ENCODE data around the gene MYB. TPM values are rescaled to one million over a fixed set of nuclear protein-coding genes. Genes with fewer than 3 reads are reported as not detected.

The MYB gene
- total RNA-seq, 1 experiment from 2014 or later, result 6.4 TPM

DNA sequence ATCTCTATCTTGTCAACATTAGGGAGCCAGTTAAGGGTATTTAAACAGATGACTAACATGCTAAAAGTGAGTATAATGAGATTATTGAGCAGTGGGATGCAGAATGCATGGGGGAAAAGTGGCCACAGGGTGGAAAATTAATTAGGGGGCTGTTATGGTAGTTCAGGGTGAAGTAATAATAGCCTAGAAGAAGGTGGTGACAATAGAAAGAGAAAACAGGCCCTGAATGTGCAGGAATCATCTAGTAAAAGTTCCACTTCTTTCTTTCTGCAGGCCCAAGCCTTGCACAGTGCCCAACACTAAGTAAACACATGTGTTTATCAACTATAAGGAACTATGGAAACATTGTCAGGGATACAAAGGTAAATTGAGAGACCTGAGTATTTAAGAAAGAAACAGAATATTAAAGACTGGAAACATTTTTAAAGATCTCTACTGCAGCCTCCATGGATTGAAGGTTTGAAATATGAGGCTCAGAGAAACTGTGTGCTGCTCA, 7.1 kb upstream of the MYB start:
- Histone ChIP-seq H3K27me3 (no peaks in the 10 kb centered on the region), H3K27ac (no peak overlapping the region), H3K9me3 (replicated peaks) (no peaks in the 10 kb centered on the region), H3K36me3 (no peaks in the 10 kb centered on the region), H3K4me3 (no peak overlapping the region), H3K4me1 (no peaks in the 10 kb centered on the region)
- no peak for DNase-seq

DNA sequence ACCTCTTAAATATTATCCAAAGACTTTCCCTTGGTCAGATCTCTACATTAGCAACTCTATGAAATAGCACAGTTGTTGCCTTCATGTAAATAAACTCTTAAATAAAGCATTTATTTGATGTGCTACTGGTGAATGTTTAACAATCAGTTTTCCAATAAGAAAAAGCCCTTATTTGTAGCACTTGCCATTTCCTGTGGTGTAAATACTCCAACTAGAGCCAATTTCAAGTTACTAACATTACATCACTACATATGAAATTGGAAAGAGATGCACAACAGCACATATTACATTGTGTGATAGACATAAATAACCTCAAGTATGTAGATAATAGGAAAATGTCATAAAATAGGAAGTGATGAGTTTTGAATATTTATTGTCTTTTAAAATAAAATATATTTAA, 5.0 kb upstream of the MYB start:
- Histone ChIP-seq H3K4me3 (no peak overlapping the region), H3K27ac (no peak overlapping the region), H3K36me3 (no peaks in the 10 kb centered on the region; the same call in 1 of the 2 replicates)

GRCh38 chr6:135176464-135176863, 4.6 kb upstream of the MYB start:
- DNase-seq, result no peak
- H3K27ac ChIP-seq, result no peak overlapping the region

More for the DNA sequence above, 5.0 kb upstream of the MYB start:
- Histone ChIP-seq H3K4me1 (no peaks in the 10 kb centered on the region), H3K9me3 (replicated peaks) (no peaks in the 10 kb centered on the region), H3K27me3 (no peaks in the 10 kb centered on the region; the same call in 1 of the 2 replicates)
- no peak for DNase-seq

DNA sequence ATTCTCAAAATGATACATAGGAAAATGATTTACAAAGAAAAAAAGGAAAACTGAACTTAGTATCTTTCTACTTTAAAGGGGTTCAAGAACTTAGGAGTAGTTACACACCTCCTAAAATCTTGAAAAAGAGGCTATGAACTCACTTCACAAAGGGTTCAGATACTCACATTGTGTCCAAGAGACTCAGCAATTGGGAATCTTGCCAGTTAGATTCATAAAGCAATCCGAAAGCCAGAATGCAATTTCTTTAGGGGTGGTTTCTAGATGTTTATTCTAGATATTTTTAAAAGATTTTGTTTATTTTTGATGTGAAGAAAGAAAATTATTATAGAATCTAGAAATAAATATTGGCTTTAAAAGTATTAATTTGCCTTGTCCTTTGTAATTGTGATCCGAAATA, 1.7 kb upstream of the MYB start:
- H3K36me3 ChIP-seq, result no peaks in the 10 kb centered on the region; the same call in 1 of the 2 replicates
- DNase-seq, result no peak
- H3K27me3 ChIP-seq, result no peaks in the 10 kb centered on the region; the same call in 1 of the 2 replicates
- H3K4me1 ChIP-seq, result no peaks in the 10 kb centered on the region; the same call in 1 of the 2 replicates
- no peak overlapping the region for H3K4me3 ChIP-seq
- H3K27ac ChIP-seq, result no peak overlapping the region
- no peaks in the 10 kb centered on the region for H3K9me3 ChIP-seq (replicated peaks)

More at GRCh38 chr6:135176464-135176863, 4.6 kb upstream of the MYB start:
- Histone ChIP-seq H3K36me3 (no peaks in the 10 kb centered on the region; the same call in 1 of the 2 replicates), H3K9me3 (replicated peaks) (no peaks in the 10 kb centered on the region), H3K27me3 (no peaks in the 10 kb centered on the region; the same call in 1 of the 2 replicates), H3K4me1 (no peaks in the 10 kb centered on the region), H3K4me3 (no peak overlapping the region)

- DNase-seq, result no peak
- H3K4me3 ChIP-seq, result peak overlapping the region; percentile 81
Observed at GRCh38 chr6:135179920-135180541, 1.1 kb upstream of the MYB start.

DNA sequence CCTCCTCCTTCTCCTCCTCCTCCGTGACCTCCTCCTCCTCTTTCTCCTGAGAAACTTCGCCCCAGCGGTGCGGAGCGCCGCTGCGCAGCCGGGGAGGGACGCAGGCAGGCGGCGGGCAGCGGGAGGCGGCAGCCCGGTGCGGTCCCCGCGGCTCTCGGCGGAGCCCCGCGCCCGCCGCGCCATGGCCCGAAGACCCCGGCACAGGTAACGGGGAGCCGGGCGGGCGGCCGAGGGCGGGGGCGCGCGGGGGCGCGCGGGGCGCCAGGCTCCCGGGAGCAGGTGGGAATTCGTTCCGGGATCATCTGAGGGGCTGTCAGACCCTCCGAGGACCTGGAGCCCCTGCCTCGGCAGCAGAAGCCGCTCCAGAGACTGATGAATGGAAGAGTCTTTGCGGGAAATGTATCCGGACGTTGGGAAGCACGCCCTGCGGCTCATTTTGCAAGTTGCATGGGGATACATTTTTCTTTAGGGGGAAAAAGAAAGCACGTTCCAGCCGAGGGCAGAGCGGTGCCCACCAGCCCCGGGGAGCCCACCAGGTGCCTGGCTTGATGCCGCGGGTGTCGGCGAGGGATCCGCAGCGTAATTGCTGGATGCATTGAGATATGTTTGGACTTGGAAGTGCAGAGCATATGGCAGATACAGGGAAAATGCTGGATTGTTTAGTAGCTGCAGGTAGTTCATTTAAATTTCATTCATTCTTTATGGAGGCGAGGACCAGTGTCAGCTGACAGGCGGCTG, 394 bp downstream of the MYB start:
- Histone ChIP-seq H3K27me3 (no peaks in the 10 kb centered on the region; the same call in 1 of the 2 replicates), H3K36me3 (no peaks in the 10 kb centered on the region; the same call in 1 of the 2 replicates), H3K9me3 (replicated peaks) (no peaks in the 10 kb centered on the region), H3K4me1 (no peaks in the 10 kb centered on the region; the same call in 1 of the 2 replicates), H3K4me3 (peak overlapping the region; percentile 81), H3K27ac (peak overlapping the region; percentile 45; the same call in 1 of the 2 replicates)
- peak; percentile 41 to 60 for DNase-seq

More at GRCh38 chr6:135179920-135180541, 1.1 kb upstream of the MYB start:
- no peaks in the 10 kb centered on the region for H3K9me3 ChIP-seq (replicated peaks)
- no peaks in the 10 kb centered on the region; the same call in 1 of the 2 replicates for H3K4me1 ChIP-seq
- no peaks in the 10 kb centered on the region; the same call in 1 of the 2 replicates for H3K27me3 ChIP-seq
- H3K36me3 ChIP-seq, result no peaks in the 10 kb centered on the region; the same call in 1 of the 2 replicates
- no peak overlapping the region for H3K27ac ChIP-seq

GRCh38 chr6:135182071-135183001, 1.2 kb downstream of the MYB start:
- H3K36me3 ChIP-seq, result no peaks in the 10 kb centered on the region; the same call in 1 of the 2 replicates
- H3K27ac ChIP-seq, result peak overlapping the region; percentile 19; the same call in 1 of the 2 replicates
- peak; percentile 26 to 44 for DNase-seq
- no peaks in the 10 kb centered on the region for H3K9me3 ChIP-seq (replicated peaks)
- H3K27me3 ChIP-seq, result no peaks in the 10 kb centered on the region; the same call in 1 of the 2 replicates
- H3K4me1 ChIP-seq, result no peaks in the 10 kb centered on the region; the same call in 1 of the 2 replicates
- peak overlapping the region; percentile 81 for H3K4me3 ChIP-seq

GRCh38 chr6:135183002-135183531, 2.0 kb downstream of the MYB start:
- H3K27me3 ChIP-seq, result no peaks in the 10 kb centered on the region; the same call in 1 of the 2 replicates
- H3K4me3 ChIP-seq, result peak overlapping the region; percentile 81
- no peak overlapping the region for H3K27ac ChIP-seq
- H3K9me3 ChIP-seq (replicated peaks), result no peaks in the 10 kb centered on the region
- no peaks in the 10 kb centered on the region; the same call in none of the 2 replicates for H3K36me3 ChIP-seq
- no peaks in the 10 kb centered on the region; the same call in 1 of the 2 replicates for H3K4me1 ChIP-seq
- no peak for DNase-seq

GRCh38 chr6:135183532-135184440, 2.7 kb downstream of the MYB start:
- H3K36me3 ChIP-seq, result no peaks in the 10 kb centered on the region; the same call in none of the 2 replicates
- no peaks in the 10 kb centered on the region; the same call in 1 of the 2 replicates for H3K4me1 ChIP-seq
- peak overlapping the region; percentile 81; the same call in 1 of the 2 replicates for H3K4me3 ChIP-seq
- H3K27me3 ChIP-seq, result no peaks in the 10 kb centered on the region; the same call in 1 of the 2 replicates
- H3K9me3 ChIP-seq (replicated peaks), result no peaks in the 10 kb centered on the region
- H3K27ac ChIP-seq, result no peak overlapping the region
- DNase-seq, result peak; percentile 7 to 25

DNA sequence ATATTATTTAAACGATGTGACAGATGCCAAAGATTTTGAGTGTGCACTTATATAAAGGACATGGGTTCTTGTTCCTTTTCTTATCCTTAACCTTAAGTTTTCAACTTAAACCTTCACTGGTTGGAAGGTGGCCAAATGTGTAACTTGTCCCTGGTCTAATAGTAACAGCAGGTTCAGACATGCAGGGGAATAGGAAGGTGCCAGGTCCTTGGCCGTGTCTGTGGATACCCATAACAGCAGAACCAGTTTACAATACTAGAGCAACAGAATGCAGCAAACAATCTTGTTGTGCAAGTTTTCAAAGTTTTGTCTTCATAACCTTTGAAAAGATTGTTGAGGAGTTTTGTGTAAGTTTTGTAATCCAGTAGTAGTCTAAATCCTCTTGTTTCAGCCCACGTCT, 4.4 kb downstream of the MYB start:
- Histone ChIP-seq H3K4me1 (no peaks in the 10 kb centered on the region; the same call in 1 of the 2 replicates), H3K27me3 (no peaks in the 10 kb centered on the region), H3K4me3 (no peak overlapping the region), H3K27ac (no peak overlapping the region), H3K36me3 (no peaks in the 10 kb centered on the region; the same call in 1 of the 2 replicates), H3K9me3 (replicated peaks) (no peaks in the 10 kb centered on the region)
- no peak for DNase-seq

GRCh38 chr6:135186255-135186654, 5.1 kb downstream of the MYB start:
- no peak for DNase-seq
- no peak overlapping the region for H3K27ac ChIP-seq
- no peaks in the 10 kb centered on the region for H3K9me3 ChIP-seq (replicated peaks)
- H3K4me1 ChIP-seq, result no peaks in the 10 kb centered on the region; the same call in 1 of the 2 replicates
- H3K36me3 ChIP-seq, result no peaks in the 10 kb centered on the region; the same call in 1 of the 2 replicates
- no peak overlapping the region for H3K4me3 ChIP-seq
- H3K27me3 ChIP-seq, result no peaks in the 10 kb centered on the region

GRCh38 chr6:135187372-135187771, 6.3 kb downstream of the MYB start:
- H3K9me3 ChIP-seq (replicated peaks), result no peaks in the 10 kb centered on the region
- no peak overlapping the region for H3K27ac ChIP-seq
- no peaks in the 10 kb centered on the region for H3K27me3 ChIP-seq
- H3K4me1 ChIP-seq, result no peaks in the 10 kb centered on the region; the same call in 1 of the 2 replicates
- no peak overlapping the region for H3K4me3 ChIP-seq
- no peaks in the 10 kb centered on the region; the same call in 1 of the 2 replicates for H3K36me3 ChIP-seq
- no peak for DNase-seq

DNA sequence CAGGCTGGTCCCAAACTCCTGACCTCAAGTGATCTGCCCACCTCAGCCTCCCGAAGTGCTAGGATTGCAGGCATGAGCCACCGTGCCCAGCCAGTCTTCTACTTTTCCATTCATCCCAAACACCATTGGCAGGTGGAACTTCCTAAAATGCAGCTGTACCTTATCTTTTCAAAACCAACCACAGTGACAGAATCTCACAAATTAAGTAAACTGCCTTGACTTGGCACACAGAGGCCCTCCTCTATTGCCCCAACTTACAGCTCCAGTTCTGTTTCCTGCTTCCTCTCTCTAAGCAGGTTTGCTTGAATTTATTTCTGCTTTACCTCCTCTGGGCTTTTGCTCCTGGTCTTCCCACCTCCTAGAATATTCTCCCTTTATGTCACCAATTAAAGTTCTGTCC, 7.6 kb downstream of the MYB start:
- DNase-seq, result no peak
- Histone ChIP-seq H3K27ac (no peak overlapping the region), H3K27me3 (no peaks in the 10 kb centered on the region), H3K4me3 (no peak overlapping the region), H3K36me3 (peaks cover 6% of the 10 kb centered on the region), H3K9me3 (replicated peaks) (no peaks in the 10 kb centered on the region), H3K4me1 (no peaks in the 10 kb centered on the region)
